Thymus (tissue), 11 donors: ENCODE measurements around the gene GPRC5A. TPM values are rescaled to one million over a fixed set of nuclear protein-coding genes. Genes with fewer than 3 reads are reported as not detected.

ENCODE experiments used
- DNase-seq, 9 donors: peaks; one replicate each; pipeline ENCODE4 v3.0.0-alpha.2; 2013; ENCODE audit warnings: low spot score in 9 of 9, low read depth in 6 of 9, missing footprints in 1 of 9
- H3K27ac ChIP-seq, 2 donors: one replicate each; pipeline ENCODE4 v1.5.1; 2013; ENCODE audit warnings: control low read depth in 1 of 2, low read depth in 1 of 2, low read length in 1 of 2, mild to moderate bottlenecking in 1 of 2, moderate library complexity in 1 of 2
- H3K27me3 ChIP-seq, 2 donors: one replicate each; pipeline ENCODE4 v1.5.1; 2013; ENCODE audit warnings: low read length in 1 of 2; ENCODE audit not compliant: control insufficient read depth in 2 of 2, insufficient read depth in 1 of 2
- H3K36me3 ChIP-seq, 2 donors: one replicate each; pipeline ENCODE4 v1.5.1; 2013; ENCODE audit warnings: low read length in 1 of 2, mild to moderate bottlenecking in 1 of 2, moderate library complexity in 1 of 2; ENCODE audit not compliant: control insufficient read depth in 2 of 2, insufficient read depth in 2 of 2
- H3K4me1 ChIP-seq, 2 donors: one replicate each; pipeline ENCODE4 v1.5.1; 2013; ENCODE audit warnings: low read length in 2 of 2; ENCODE audit not compliant: control insufficient read depth in 2 of 2, insufficient read depth in 2 of 2
- H3K4me3 ChIP-seq, 2 donors: one replicate each; pipeline ENCODE4 v1.5.1; 2013; ENCODE audit warnings: low read length in 2 of 2, control low read depth in 1 of 2, mild to moderate bottlenecking in 1 of 2
- H3K9me3 ChIP-seq, 2 donors: one replicate each; pipeline ENCODE4 v1.5.1; 2013; ENCODE audit warnings: low read length in 1 of 2, mild to moderate bottlenecking in 1 of 2; ENCODE audit not compliant: control insufficient read depth in 2 of 2, insufficient read depth in 1 of 2
- WGBS: extraction: QIAGEN DNeasy Blood & Tissue Kit; methylation state at CpG from one replicate; pipeline ENCODE4 v1.1.7; 2013; 5-methylcytosine and 5-hydroxymethylcytosine counted together
- polyA plus RNA-seq: library from polyadenylated mRNA; stranded (reverse); fragments of 200-250 nt; gene quantifications from one replicate; pipeline ENCODE4 v1.2.3, GENCODE V29; 2013
- total RNA-seq: library from RNA; stranded (reverse); fragments of 120-200 nt; gene quantifications from one replicate; pipeline ENCODE4 v1.2.4, GENCODE V29; 2013
- donor health status: healthy.

The GPRC5A gene
- total and polyA plus RNA-seq, 2 donors, result 0.09 to 1.1 TPM

DNA sequence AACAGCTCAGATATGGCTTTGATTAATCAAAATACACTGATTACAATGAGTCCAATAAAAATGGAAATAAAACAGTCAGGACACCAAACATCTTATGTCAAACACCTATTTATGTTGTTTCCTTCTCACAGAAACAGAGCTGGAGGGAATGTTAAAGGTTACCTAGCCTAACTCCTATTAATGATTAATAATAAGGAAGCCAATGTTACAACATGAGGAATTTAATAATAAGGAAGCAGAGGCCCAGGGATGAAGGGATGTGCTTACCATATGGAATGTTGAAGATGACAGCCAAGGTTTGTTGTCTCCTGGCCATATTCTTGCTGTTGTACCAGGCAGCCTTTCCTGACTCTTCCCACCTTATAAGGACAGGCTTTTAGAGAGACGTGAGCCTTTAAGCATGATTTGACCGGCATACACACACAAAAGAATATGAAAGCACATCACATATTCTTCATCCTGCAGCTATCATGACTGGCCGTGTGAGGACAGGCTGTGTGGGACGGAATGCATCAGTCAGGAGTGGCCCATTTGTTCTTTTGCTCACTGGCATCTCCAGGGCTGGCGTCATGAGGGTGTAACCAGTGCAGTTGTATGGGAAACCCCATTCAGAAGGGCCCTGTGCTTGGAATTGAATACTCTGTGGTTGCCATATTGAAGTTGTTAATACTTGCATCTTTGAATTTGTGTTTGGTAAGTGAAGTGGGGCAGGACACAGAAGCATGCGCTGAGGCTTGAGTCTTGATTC is 63.7 kb downstream of the GPRC5A start:
- Histone ChIP-seq H3K4me3 (no peak overlapping the region), H3K27ac (no peak overlapping the region), H3K36me3 (no peaks in the 10 kb centered on the region), H3K4me1 (no peaks in the 10 kb centered on the region), H3K27me3 (peaks cover 0 to 2% of the 10 kb centered on the region in 2 donors), H3K9me3 (no peaks in the 10 kb centered on the region)
- WGBS, result 98% methylated on average over 6 of the region's 6 CpGs
- DNase-seq, result no peak

DNA sequence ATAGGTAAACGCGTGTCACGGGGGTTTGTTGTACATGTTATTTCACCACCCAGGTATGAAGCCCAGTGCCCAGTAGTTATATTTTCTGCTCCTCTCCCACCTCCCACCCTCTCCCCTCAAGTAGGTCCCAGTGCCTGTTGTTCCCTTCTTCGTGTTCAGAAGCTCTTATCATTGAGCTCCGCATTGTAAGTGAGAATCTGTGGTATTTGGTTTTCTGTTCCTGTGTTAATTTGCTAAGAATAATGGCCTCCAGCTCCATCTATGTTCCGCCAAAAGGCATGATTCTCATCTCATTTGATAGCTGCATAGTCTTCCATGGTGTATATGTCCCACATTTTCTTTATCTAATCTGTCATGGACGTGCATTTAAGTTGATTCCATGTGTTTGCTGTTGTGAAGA is 67.5 kb downstream of the GPRC5A start:
- 85% methylated on average over 7 of the region's 7 CpGs for WGBS
- no peaks in the 10 kb centered on the region for H3K4me1 ChIP-seq
- DNase-seq, result no peak
- no peak overlapping the region for H3K4me3 ChIP-seq
- H3K27me3 ChIP-seq, result peaks cover 0 to 2% of the 10 kb centered on the region in 2 donors
- H3K9me3 ChIP-seq, result no peaks in the 10 kb centered on the region
- H3K27ac ChIP-seq, result no peak overlapping the region
- H3K36me3 ChIP-seq, result no peaks in the 10 kb centered on the region

DNA sequence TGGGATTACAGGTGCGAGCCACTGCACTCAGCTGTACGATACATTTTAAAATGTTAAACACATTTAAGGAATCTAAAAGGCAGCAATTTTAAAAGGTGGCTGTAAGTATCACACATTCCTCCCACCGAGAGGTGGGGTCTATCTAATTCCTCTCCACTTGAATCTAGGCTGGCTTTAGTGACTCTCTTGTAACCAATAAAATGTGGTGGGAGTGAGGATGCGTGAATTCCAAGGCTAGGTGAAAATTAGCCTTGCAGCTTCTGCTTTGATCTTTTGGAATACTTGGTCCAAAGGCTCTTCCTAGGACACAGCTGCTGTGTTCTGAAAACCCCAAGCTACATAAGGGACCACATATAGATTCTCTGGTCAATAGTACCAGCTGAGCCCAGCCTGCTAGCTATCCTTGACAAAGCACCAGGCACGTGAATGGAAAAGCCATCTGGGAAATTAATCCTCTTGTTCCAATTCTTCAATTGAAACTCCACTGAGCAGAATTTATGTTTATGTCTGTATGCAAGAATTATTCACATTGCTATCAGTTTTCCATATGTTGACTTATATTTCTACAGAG is 69.4 kb downstream of the GPRC5A start:
- Histone ChIP-seq H3K27ac (no peak overlapping the region), H3K9me3 (no peaks in the 10 kb centered on the region), H3K4me1 (no peaks in the 10 kb centered on the region), H3K27me3 (no peaks in the 10 kb centered on the region), H3K4me3 (no peak overlapping the region), H3K36me3 (no peaks in the 10 kb centered on the region)
- WGBS, result 87% methylated on average over 5 of the region's 5 CpGs
- no peak for DNase-seq

DNA sequence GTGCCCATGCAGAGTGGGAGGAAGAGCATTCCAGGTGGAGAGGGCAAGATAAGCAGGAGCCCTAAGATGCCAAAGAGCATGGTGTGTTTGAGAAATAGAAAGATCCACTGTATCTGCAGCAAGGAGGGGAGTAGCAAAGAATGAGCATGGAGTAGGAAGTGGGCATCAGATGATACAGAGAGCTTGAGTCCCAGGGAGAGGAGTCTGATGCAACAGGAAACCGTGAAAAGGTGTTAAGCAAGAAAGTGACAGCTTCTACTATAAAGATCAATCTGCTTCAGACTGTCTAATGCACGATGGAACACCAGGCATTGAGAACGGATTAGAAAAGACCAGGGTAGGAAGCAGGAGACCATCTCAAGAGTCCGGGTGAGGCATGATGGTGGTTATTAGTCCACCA is 72.9 kb downstream of the GPRC5A start:
- H3K27ac ChIP-seq, result no peak overlapping the region
- WGBS, result 95% methylated on average over 4 of the region's 4 CpGs
- H3K4me3 ChIP-seq, result no peak overlapping the region

DNA sequence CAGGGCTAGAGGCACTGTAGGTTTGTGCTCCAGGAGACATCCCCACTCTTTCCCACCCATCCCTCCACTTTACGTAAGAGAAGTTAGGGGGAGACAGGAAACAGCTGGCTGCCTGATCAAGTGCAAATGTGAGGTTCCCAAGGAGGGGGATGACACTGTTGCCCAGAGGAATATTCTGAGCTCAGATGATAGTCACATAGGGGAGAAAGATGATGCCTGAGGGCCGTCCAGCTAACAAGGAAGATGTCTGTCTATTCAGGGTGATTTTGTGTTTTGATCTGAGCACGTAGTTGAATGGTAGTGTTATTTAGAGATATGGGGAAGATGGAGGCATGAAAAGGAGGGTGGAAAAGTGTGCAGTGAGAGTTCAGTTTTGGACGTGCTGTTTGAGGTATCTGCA is 74.5 kb downstream of the GPRC5A start:
- WGBS, result 93% methylated on average over 4 of the region's 4 CpGs
- Histone ChIP-seq H3K27me3 (no peaks in the 10 kb centered on the region), H3K4me3 (no peak overlapping the region), H3K9me3 (no peaks in the 10 kb centered on the region), H3K27ac (no peak overlapping the region), H3K36me3 (no peaks in the 10 kb centered on the region), H3K4me1 (no peaks in the 10 kb centered on the region)
- DNase-seq, result no peak

More for the DNA sequence above, 72.9 kb downstream of the GPRC5A start:
- Histone ChIP-seq H3K9me3 (no peaks in the 10 kb centered on the region), H3K27me3 (no peaks in the 10 kb centered on the region), H3K36me3 (no peaks in the 10 kb centered on the region), H3K4me1 (no peaks in the 10 kb centered on the region)
- DNase-seq, result no peak

Other genes with a start within 250 kb of the GPRC5A start
- gene GPR19, start 195.4 kb upstream of the GPRC5A start, total RNA-seq, result 2.4 TPM
- gene GPR19, start 195.4 kb upstream of the GPRC5A start, polyA plus RNA-seq, result 2.4 TPM
- gene CDKN1B, start 174.2 kb upstream of the GPRC5A start, total RNA-seq, result 71.0 TPM
- gene CDKN1B, start 174.2 kb upstream of the GPRC5A start, polyA plus RNA-seq, result 103 TPM
- gene APOLD1, start 105.9 kb upstream of the GPRC5A start, total RNA-seq, result 5.2 TPM
- 13.9 TPM for gene APOLD1, start 105.9 kb upstream of the GPRC5A start, polyA plus RNA-seq
- gene DDX47, start 78.2 kb upstream of the GPRC5A start, total RNA-seq, result 56.0 TPM
- 49.4 TPM for gene DDX47, start 78.2 kb upstream of the GPRC5A start, polyA plus RNA-seq
- not detected for gene GPRC5D, start 60.6 kb downstream of the GPRC5A start, total RNA-seq
- gene GPRC5D, start 60.6 kb downstream of the GPRC5A start, polyA plus RNA-seq, result 0.05 TPM
- gene HEBP1, start 108.7 kb downstream of the GPRC5A start, total RNA-seq, result 3.9 TPM
- gene HEBP1, start 108.7 kb downstream of the GPRC5A start, polyA plus RNA-seq, result 42.3 TPM
- gene FAM234B, start 152.8 kb downstream of the GPRC5A start, total RNA-seq, result 4.1 TPM
- gene FAM234B, start 152.8 kb downstream of the GPRC5A start, polyA plus RNA-seq, result 3.8 TPM
- 0.05 TPM for gene GSG1, start 212.1 kb downstream of the GPRC5A start, total RNA-seq
- 0.14 TPM for gene GSG1, start 212.1 kb downstream of the GPRC5A start, polyA plus RNA-seq